Measurements from ENCODE around the gene ACOT12.

DNA sequence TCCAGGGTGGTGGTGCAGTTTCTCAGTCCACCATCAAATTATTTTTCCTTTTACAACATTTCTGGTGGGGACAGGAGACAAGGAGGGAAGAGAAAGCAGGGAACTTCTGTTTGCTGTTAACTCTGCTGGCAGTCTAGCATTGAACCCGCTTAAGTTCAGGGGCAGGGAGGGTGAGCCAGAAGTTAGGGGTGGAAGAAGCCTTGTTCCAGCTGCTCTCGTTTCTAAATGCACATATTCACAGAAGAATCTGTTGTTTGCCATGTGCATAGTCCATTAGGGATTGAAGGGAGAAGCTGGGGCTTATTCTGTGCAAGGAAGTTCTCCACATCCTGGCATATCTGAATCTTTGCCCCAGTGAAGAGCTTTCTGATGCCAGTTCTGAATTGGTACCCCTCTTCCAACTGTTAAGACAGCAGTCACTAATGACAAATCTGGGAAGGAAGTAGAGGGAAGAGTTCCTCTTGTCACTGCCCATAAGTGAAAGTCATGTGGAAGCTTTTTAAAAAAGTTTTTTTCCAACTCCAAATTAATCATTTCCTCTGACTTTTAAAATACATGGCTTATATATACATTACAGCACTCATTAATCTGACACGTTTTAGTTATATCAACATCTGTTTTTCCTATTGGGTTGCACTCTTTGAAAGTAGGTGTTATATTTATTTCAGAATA lies 32.6 kb upstream of the ACOT12 start:
- no peak for TF ChIP-seq POLR2A (IDR thresholded peaks at IDR 0.05)
- TF ChIP-seq, protein P1, sequence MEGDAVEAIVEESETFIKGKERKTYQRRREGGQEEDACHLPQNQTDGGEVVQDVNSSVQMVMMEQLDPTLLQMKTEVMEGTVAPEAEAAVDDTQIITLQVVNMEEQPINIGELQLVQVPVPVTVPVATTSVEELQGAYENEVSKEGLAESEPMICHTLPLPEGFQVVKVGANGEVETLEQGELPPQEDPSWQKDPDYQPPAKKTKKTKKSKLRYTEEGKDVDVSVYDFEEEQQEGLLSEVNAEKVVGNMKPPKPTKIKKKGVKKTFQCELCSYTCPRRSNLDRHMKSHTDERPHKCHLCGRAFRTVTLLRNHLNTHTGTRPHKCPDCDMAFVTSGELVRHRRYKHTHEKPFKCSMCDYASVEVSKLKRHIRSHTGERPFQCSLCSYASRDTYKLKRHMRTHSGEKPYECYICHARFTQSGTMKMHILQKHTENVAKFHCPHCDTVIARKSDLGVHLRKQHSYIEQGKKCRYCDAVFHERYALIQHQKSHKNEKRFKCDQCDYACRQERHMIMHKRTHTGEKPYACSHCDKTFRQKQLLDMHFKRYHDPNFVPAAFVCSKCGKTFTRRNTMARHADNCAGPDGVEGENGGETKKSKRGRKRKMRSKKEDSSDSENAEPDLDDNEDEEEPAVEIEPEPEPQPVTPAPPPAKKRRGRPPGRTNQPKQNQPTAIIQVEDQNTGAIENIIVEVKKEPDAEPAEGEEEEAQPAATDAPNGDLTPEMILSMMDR (IDR thresholded peaks at IDR 0.05), result no peak
- no peak for TF ChIP-seq EP300 (IDR thresholded peaks at IDR 0.05)
